NAMALWA (cell line): Measurements from ENCODE around the gene NUDT9.
"Not testable (repeated sequence)": the region's sequence is repeated elsewhere in the genome, so short reads cannot be mapped to it uniquely, and the experiment has no call there.

Experiments
- DNase-seq: peaks from one replicate; pipeline ENCODE4 v3.0.0-alpha.2; 2015; ENCODE audit warnings: low spot score

The NUDT9 gene, protein sequence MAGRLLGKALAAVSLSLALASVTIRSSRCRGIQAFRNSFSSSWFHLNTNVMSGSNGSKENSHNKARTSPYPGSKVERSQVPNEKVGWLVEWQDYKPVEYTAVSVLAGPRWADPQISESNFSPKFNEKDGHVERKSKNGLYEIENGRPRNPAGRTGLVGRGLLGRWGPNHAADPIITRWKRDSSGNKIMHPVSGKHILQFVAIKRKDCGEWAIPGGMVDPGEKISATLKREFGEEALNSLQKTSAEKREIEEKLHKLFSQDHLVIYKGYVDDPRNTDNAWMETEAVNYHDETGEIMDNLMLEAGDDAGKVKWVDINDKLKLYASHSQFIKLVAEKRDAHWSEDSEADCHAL

DNA sequence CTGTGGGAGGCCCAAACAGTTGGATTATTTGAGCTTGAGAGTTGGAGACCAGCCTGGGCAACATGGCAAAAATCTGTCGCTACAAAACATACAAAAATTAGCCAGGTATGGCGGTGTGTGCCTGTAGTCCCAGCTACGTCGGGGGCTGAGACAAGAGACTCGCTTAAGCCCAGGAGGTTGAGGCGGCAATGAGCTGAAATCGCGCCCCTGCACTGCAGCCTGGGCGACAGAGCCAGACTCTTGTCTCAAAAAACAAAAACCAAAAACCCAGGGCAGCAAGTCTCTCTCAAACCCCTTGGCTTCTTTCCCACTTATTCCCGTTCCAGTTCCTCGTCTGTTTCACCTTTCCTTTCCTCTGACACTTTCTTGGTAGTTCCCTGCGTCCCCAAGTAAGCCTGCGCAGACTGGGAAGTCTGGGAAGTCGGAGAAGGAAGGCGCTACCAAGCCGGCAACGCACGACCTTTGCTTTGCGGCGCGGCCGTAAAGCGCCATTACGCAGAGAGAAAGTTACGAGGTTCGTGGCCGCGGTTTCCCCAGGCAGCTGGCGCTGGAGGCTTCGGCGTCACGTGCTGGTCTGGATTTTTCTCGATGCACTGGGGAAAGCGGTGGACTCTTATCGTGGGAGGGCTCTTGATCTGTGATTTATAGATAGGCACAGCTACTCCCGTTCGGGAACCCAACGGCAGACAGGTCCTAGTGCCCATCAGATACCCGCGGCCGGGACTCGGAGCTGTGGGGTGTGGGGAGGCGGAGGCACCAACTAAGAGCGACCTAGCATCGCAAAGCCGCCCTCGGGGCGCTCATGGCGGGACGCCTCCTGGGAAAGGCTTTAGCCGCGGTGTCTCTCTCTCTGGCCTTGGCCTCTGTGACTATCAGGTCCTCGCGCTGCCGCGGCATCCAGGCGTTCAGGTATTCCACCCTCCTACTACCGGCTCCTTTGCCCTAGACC lies at the start of gene NUDT9:
NUDT9 (plus strand) TSS at position 470 of the 949 bp plus-strand sequence; CDS start at position 803, 333 bp downstream.
- peak; percentile 94 for DNase-seq

DNA sequence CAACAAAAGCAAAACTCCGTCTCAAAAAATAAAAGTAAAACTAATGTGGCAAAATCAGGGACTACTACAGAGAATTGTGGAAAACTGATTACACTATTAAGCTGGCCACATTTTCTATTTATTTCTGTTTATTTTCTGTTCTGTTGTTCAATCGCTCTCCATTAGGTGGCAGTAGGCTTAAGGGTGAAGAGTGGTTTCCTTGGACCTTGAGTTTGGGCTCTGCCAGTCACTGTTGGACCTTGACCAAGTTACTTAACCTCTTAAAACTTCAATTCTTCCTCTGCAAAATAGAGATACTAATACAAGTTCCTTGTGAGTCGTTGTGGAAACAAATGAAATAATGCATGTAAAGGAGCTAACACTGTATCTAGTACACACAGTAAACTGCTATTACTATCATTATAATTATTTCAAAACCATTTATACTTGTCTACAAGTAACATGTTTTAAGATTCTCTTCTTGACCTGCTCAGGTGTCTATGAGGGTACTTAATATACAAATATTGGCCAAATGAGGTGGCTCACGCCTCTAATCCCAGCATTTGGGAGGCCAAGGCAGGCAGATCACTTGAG lies 46.6 kb upstream of the NUDT9 start:
- peak; percentile 64 for DNase-seq

DNA sequence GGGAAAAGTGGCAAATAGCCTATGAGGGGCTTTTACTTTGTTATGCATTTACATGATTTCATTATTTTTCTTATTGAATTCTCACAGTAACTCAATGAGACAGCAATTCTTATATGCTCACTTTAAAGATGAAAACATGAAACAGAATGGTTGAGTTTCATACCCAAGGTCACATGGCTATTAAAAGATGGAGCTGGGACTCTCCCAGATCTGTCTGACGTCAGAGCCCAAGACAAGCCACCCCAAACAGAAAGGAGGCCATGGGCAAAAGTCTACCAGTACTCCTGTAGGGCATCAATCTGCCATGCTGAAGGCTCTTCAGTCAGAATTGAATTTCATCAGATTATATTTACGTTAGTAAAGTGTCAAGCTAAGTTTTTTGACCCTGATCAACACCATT lies 44.6 kb upstream of the NUDT9 start:
- no peak for DNase-seq

DNA sequence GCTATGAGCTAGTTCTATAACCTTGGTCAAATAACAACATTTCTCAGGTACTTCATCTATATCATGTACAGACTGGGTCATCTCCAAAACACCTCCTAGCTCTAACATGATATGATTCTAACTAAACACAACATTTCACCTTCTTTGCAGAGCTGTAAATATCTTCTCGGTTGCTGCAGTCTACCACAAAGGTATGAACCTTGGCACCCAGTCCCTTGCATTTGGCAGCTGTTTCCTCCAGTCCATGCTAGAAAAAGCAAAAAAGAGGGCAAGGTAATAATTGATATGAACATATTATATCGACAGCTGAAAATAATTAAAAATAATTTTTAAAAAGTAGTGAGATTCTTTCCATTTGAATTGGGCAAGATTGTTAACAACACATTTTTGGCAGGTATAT lies 40.3 kb upstream of the NUDT9 start:
- DNase-seq = no peak

DNA sequence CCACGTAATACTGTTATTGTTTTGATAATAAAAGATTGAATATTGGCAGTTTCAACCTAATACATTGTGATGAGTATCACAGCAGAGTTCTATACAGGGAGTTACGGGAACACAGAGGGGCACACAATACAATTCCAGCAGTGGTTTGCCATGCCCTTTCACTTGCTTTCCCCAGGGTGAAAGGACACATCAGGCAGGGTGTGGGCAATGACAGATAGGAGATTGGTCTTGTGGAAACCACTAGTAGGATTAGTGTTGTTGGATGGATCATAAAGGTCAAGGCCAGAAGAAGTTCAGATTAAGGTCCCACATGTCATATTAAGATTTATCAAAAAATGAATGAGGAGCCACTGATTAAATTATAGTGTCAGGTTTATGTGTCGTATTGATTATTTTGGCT lies 39.4 kb upstream of the NUDT9 start:
- no peak for DNase-seq

DNA sequence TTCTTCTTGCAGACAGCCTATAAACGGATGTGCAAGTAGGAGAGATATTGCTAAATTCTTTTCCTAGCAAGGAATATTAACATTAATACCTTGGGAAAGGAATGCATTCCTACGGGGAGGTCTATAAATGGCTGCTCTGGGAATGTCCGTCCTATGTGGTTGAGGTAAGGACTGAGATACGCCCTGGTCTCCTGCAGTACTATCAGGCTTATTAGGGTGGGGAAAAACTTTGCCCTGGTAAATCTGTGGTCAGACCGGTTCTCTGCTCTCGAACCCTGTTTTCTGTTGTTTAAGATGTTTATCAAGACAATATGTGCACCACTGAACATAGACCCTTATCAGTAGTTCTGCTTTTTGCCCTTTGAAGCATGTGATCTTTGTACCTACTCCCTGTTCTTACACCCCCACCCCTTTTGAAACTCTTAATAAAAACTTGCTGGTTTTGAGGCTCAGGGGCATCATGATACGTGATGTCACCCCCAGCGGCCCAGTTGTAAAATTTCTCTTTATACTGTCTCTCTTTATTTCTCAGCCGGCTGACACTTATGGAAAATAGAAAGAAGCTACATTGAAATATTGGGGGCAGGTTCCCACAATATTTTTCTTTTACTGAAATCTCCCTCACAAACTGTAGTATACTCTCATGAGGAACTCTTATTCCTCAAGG lies 37.8 kb upstream of the NUDT9 start:
- DNase-seq = not testable (repeated sequence)

DNA sequence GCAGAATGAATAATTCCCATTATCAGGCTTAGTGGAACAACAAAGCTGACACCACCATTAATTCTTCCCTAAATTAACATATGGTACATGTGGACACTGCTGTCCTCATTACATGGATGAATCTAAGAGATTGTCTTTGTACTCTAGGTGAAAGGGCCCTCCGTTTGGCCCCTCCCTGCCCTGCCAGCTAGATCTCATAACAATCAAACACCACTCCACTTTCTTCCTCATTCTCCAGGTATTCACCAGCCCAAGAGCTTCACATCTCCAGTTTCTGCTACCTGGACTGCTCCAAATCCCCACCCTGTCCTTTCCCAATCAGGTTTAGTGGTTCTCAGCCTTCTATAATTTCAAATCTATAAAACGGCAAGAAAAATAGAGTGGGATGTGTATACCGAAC lies 35.1 kb upstream of the NUDT9 start:
- no peak for DNase-seq

DNA sequence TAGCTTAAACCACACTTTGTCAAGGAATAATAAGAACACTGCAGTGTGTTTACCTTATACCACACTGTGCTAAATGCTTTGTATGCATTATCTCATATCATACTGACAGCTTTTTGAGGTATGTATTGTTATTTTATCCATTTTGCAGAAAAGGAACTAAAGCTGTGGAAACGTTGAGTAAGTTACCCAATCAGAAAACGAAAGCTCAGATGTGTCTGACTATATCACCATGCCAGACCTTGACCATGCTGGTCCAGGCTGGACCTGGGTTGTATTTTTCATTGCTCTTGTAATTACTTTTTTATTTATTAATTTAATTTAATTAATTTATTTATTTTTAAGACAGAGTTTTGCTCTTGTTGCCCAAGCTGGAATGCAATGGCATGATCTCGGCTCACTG lies 33.5 kb upstream of the NUDT9 start:
- DNase-seq = no peak

DNA sequence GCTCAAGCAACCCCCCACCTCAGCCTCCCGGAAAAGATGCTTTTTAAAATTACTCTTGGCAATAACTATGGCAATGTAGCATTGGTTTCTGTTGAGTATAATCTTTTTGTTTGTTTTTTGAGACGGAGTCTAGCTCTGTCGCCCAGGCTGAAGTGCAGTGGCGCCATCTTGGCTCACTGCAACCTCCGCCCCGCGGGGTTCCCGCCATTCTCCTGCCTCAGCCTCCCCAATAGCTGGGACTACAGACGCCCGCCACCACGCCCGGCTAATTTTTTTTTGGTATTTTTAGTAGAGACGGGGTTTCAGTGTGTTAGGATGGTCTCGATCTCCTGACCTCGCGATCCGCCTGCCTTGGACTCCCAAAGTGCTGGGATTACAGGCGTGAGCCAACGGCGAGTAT lies 32.3 kb upstream of the NUDT9 start:
- DNase-seq = peak; percentile 17

DNA sequence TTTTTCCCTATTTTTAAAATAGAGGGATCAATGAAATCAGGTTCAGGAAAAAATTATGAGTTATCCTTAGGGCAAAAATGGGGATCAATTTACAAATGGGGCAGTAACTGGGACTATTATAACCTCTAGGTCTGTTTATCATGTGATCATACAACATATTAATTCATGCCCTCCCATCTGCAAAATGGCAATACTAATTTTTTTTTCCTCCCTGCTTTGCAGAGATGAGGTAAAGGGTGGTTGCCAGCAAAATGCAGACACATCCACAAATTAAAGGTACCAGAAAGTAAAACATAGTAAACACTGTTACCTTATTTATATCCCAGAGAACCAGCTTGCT lies 31.9 kb upstream of the NUDT9 start:
- peak; percentile 54 for DNase-seq

DNA sequence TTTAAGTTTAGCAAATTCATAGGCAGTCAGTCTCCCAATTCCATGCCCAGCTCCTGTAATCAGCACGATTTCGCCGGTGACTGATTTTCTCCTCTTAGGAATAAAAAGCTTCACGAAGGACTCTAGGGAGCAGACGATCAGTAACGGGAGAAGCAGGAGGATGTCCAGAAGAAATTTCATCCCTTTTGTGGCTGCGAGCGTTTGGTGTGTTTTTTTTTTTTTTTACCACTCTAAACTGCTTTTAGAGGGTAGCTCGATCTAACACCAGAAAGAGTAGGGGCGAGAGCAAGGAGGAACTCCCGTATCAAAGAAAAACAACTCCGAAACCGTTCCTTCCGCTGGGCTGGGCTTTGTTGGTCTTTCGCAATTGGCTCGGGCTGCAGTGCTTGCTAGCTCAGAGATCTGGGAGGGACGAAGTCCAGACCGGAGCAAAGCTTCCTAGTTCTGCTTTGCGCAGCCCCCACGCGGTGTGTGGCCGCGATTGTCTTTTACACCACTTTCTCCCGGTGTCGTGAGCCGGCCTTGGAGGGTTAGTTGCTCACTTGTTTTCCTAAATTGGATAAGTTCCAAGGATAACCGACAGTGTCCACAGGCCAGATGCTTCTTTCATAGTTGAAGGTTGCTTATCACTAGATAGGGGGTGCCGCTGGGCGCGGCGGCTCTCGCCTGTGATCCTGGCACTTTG lies 31.3 kb upstream of the NUDT9 start, which contains the start of gene HSD17B11:
HSD17B11 (minus strand) TSS at position 298 of the 685 bp plus-strand sequence; CDS start at position 180, 118 bp downstream.
- DNase-seq = peak; percentile 92

DNA sequence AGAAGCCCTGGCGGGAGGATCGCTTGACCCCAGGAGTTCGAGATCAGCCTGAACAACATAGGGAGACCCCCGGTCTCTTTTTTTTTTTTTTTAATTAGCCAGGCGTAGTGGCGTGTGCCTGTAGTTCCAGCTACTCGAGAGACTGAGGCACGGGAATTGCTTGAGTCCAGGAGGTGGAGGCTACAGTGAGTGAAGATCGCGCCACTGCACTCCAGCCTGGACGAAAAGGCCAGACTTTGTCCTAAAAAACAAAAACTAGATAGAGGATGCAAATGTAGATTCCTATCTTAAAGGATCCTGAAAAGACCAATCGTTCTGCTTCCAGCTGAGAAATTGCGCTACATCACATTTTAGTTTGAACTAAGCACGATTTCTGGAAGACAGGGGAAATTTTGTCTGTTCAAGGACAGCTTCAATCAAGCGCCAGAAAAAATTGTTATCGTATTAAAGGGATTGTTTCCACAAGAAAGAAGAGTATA lies 30.8 kb upstream of the NUDT9 start:
- DNase-seq = no peak

DNA sequence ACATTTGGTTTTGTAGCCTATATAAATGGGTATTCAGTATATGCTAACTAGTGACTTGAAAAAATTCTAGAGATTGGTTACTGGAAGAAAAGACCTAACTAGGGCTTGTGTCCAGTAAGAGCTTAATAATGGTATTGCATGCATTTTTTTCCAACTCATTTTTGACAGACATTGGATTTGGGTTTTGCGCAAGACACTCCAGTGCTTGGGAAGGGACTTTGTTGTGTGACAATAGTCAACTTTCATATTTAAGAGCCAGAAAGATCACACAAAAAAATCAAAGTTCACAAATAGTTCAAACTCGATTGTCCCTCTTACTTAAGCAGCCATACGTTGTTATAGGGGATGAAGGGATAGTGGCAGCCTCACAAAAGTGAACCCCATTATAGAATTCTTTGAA lies 30.2 kb upstream of the NUDT9 start:
- DNase-seq = no peak

DNA sequence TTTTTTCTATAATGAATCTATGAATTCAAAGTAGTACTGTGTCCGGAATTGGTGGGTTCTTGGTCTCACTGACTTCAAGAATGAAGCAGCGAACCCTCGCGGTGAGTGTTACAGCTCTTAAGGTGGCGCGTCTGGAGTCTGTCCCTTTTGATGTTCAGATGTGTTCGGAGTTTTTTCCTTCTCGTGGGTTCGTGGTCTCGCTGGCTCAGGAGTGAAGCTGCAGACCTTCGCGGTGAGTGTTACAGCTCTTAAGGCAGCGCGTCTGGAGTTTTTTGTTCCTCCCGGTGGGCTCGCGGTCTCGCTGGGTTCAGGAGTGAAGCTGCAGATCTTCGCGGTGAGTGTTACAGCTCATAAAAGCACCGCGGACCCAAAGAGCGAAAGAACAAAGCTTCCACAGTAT lies 27.3 kb upstream of the NUDT9 start:
- not testable (repeated sequence) for DNase-seq

DNA sequence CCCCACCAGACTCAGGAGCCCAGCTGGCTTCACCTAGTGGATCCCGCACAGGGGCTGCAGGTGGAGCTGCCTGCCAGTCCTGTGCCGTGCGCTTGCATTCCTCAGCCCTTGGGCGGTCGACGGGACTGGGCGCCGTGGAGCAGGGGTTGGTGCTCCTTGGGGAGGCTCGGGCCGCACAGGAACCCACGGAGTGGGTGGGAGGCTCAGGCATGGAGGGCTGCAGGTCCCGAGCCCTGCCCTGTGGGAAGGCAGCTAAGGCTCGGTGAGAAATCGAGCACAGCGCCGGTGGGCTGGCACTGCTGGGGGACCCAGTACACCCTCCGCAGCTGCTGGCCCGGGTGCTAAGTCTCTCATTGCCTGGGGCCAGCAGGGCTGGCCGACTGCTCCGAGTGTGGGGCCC lies 26.5 kb upstream of the NUDT9 start:
- not testable (repeated sequence) for DNase-seq

DNA sequence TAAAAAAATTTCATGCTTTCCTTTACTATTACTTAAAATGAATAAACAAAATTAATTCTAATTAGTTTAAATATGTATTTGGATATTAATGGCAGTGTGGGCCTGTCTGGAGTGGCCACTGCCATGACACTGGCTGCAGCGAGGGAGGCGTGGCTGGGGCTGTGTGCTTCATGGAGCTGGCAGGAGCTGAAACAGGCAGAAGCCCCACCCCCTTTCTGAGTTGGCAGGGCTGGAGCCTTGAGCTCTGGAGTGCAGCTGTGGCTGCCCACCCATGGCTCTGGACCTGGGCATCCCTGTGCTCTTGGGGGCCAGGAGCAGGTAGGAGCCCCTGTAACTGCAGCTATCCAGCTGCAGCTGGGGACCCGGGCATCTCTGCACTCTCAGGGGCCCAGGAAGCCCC lies 23.2 kb upstream of the NUDT9 start:
- DNase-seq = no peak

DNA sequence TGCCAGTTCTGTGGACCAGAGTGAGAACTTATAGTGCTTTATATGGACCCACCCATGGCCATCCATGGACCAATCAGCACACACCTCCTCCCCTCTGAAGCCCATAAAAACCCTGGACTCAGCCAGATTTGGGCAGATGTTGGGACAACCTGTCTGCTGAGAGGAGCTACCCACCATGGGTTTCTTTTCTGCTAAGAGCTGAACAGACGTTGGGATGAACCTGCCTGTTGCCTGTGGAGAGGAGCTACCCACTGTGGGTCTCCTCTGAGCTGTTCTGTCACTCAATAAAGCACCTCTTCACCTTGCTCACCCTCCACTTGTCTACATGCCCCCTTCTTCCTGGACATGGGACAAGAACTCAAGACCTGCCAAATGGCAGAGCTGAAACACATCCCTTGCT lies 22.4 kb upstream of the NUDT9 start:
- DNase-seq = no peak

DNA sequence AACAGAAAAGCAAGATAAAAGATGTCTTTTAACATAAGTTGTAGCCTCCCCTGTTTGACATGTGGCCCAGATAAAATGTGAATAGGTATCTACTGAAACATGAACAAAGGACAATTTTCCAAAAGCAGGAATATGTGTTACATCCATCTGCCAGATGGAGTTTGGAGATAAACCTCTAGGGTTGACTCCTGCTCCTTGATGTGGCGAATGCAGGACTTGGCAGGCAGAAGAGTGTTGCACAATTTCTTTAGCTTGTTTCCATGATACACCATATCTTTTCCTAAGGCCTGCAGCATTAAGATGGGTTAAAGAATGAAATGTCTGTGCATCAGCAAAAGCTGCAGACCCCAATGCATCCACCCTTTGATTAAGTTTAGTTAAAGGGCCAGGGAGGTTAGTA lies 18.6 kb upstream of the NUDT9 start:
- DNase-seq = not testable (repeated sequence)

DNA sequence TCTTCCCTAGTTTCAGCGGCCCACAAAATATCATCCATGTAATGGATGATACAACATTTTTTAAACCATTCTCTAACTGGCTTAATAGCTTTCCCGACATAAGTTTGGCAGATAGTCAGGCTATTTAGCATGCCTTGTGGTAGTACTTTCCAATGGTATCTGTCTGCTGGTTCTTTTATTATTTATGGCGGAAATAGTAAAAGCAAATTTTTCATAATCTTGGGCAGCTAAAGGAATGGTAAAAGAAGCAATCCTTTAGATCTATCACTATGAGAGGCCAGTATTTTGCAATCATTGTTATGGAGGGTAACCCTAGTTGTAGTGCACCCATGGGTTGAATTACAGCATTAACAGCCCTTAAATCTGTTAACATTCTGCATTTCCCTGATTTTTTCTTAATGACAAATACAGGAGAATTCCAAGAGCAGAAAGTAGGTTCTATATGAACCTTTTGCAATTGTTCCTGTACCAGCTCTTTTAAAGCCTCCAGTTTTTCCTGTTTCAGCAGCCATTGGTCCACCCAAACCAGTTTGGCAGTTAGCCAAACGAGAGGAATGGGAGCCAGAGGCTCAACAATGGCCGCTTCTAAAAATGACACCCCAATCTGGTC lies 17.1 kb upstream of the NUDT9 start:
- no peak for DNase-seq

DNA sequence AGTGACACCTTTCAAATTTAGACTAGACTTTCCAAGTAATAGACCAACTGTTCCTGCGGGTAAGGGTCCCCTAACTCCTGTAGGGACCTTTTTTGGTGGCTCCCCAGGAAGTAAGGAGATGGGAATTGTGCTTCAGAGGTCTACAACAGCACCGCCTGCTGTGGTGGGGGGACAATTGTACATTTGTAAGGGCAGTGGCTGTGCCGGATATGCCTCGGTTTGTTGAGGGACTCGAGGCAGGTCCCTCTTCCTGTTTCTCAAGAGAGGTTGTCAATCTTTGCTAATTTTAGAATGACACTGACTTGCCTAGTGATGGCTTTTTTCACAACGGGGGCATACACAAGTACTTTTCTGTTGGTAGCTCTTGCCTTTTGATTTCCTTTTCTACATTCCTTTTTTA lies 15.9 kb upstream of the NUDT9 start:
- DNase-seq = peak; percentile 25

DNA sequence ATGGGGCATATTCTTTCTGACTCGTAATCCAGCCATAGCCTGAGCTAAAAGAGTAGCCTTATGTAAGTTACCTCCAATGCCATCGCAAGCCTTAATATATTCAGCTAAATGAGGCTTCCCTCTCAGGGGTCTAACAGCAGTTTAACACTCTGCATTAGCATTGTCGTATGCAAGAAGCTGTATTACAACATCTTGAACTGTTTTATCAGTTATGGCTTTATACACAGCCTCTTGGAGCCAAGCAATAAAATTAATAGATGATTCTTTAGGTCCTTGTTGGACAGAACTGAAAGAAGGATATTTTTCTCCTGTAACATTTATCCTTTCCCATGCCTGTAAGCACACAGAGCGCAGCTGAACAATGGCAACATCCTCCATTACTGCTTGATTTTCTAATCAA lies 15.5 kb upstream of the NUDT9 start:
- DNase-seq = not testable (repeated sequence)
